ENCODE results near the gene SCGB1A1.

DNA sequence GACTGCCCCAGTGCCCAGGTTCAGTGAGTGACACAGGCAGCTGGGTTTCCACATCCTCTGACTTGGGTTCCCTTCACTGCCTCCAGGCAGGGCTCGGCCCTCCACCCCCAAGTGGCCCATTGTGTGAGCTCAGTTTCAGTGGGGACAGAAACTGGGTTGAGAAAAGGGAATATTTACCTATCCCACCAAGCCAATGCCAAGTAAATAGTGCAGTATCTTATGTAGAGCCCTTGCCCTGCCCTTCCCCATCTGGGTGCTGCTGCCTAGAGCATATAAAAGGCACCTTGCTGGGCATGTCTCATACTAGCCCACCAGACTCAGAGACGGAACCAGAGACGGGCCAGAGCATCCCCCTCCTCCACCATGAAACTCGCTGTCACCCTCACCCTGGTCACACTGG, at the start of gene SCGB1A1:
- no peak for TF ChIP-seq POLR2A (IDR thresholded peaks at IDR 0.05)
- TF ChIP-seq CTCF (IDR thresholded peaks at IDR 0.05), result no peak

All from breast epithelium (tissue), 3 donors.